ENCODE results near the gene CD320.

DNA sequence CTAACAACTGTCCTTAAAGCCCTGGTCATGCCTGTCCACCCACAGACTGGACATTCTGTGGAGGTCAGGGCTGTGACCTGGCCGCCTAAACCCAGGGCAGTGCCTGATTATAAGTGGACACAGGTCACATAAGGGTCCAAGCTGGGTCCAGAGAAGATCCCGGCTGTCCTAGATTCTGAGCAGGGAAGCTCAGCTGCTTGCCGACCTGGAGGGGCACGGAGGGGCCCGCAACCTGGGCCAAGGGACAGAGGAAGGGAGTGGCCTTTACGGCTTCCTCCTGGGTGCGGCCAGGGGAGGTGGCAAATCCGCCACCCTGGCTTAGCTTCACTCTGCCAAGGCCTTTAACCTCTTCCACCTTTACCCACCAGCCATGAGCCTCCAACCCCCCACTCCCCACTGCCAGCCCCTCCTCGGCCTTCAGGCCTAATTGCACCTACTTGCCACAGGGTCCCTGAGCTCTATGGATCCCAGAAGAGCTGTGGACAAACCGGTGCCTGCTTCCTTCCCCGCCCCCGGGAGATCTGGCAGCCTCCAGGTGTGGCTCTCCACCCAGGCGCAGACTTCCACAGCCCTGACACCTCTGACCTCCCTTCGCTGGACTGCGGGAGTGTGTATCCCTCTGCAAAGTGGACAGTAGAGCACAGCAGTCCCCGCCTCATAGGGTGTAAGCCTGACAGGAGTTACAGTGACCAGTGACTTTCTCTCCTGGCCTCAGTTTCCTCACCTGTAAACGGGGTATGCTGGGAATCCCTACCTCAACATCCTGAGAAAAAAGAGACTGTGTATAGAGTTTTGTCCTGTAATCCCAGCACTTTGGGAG is 1.7 kb downstream of the CD320 start:
- TF ChIP-seq, protein P1, sequence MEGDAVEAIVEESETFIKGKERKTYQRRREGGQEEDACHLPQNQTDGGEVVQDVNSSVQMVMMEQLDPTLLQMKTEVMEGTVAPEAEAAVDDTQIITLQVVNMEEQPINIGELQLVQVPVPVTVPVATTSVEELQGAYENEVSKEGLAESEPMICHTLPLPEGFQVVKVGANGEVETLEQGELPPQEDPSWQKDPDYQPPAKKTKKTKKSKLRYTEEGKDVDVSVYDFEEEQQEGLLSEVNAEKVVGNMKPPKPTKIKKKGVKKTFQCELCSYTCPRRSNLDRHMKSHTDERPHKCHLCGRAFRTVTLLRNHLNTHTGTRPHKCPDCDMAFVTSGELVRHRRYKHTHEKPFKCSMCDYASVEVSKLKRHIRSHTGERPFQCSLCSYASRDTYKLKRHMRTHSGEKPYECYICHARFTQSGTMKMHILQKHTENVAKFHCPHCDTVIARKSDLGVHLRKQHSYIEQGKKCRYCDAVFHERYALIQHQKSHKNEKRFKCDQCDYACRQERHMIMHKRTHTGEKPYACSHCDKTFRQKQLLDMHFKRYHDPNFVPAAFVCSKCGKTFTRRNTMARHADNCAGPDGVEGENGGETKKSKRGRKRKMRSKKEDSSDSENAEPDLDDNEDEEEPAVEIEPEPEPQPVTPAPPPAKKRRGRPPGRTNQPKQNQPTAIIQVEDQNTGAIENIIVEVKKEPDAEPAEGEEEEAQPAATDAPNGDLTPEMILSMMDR (optimal IDR thresholded peaks at IDR 0.05 in 1 of 3, IDR thresholded peaks at IDR 0.05 in 1 of 3, conservative IDR thresholded peaks at IDR 0.05 in 1 of 3; ENCODE audit: extremely low read depth in 1 of 3, insufficient read depth in 2 of 3, low read length in 3 of 3), result no peak
- no peak for TF ChIP-seq EZH2 (IDR thresholded peaks at IDR 0.05; ENCODE audit: low read length)

Data from keratinocyte (primary cell).